Astrocyte (in vitro differentiated cells and primary cell): ENCODE measurements around the gene PILRA. TPM values are rescaled to one million over a fixed set of nuclear protein-coding genes. Genes with fewer than 3 reads are reported as not detected.
"Not testable (repeated sequence)": the region's sequence is repeated elsewhere in the genome, so short reads cannot be mapped to it uniquely, and the experiment has no call there.

ENCODE experiments used
- DNase-seq: peaks from one replicate; pipeline ENCODE4 v3.0.0-alpha.2; 2010; ENCODE audit warnings: low read depth
- FAIRE-seq: peaks from 2 replicates; lab custom pipeline; 2011; peaks lifted over from hg19 to GRCh38; lab: Jason Lieb, UNC
- H2AFZ ChIP-seq: 2 replicates; pipeline ENCODE4 v1.6.0; 2012; ENCODE audit warnings: low read depth, low read length, inconsistent platforms
- H3K27ac ChIP-seq: 2 replicates; pipeline ENCODE4 v1.5.1; 2011; ENCODE audit warnings: low read depth, low read length, inconsistent platforms
- H3K27me3 ChIP-seq: 2 replicates; pipeline ENCODE4 v1.6.0; 2011; ENCODE audit warnings: low read length, inconsistent platforms; ENCODE audit not compliant: insufficient read depth
- H3K36me3 ChIP-seq: 2 replicates; pipeline ENCODE4 v1.5.1; 2011; ENCODE audit warnings: low read length, inconsistent platforms; ENCODE audit not compliant: insufficient read depth
- H3K4me1 ChIP-seq: 2 replicates; pipeline ENCODE4 v1.5.1; 2011; ENCODE audit warnings: low read length, inconsistent platforms; ENCODE audit not compliant: insufficient read depth
- H3K4me2 ChIP-seq: 2 replicates; pipeline ENCODE4 v1.6.0; 2012; ENCODE audit warnings: low read length, inconsistent platforms
- H3K4me3 ChIP-seq: 2 replicates; pipeline ENCODE4 v1.5.1; 2011; ENCODE audit warnings: low read depth, mild to moderate bottlenecking, low read length, inconsistent platforms; ENCODE audit not compliant: insufficient read depth
- H3K79me2 ChIP-seq: 2 replicates; pipeline ENCODE4 v1.6.0; 2012; ENCODE audit warnings: mild to moderate bottlenecking, low read length, inconsistent platforms; ENCODE audit not compliant: insufficient read depth
- H3K9ac ChIP-seq: 2 replicates; pipeline ENCODE4 v1.6.0; 2012; ENCODE audit warnings: mild to moderate bottlenecking, low read length, inconsistent platforms
- H3K9me3 ChIP-seq: 2 replicates; pipeline ENCODE4 v1.5.1; 2012; ENCODE audit warnings: low read depth, mild to moderate bottlenecking, low read length, inconsistent platforms; ENCODE audit not compliant: insufficient read depth
- H4K20me1 ChIP-seq: 2 replicates; pipeline ENCODE4 v1.6.0; 2012; ENCODE audit warnings: low read length, inconsistent platforms; ENCODE audit not compliant: insufficient read depth
- H3K27ac Mint-ChIP-seq: one replicate; pipeline ENCODE4 v1.8.0; 2021; ENCODE audit warnings: mild to moderate bottlenecking, mixed read lengths; ENCODE audit not compliant: unreplicated experiment
- H3K27me3 Mint-ChIP-seq: one replicate; pipeline ENCODE4 v1.8.0; 2021; ENCODE audit warnings: low read depth, mixed read lengths; ENCODE audit not compliant: unreplicated experiment
- H3K36me3 Mint-ChIP-seq: one replicate; pipeline ENCODE4 v1.8.0; 2021; ENCODE audit warnings: low read depth, mixed read lengths; ENCODE audit not compliant: unreplicated experiment
- H3K4me1 Mint-ChIP-seq: one replicate; pipeline ENCODE4 v1.8.0; 2021; ENCODE audit warnings: low read depth, mixed read lengths; ENCODE audit not compliant: unreplicated experiment
- H3K4me3 Mint-ChIP-seq: one replicate; pipeline ENCODE4 v1.8.0; 2021; ENCODE audit warnings: mild to moderate bottlenecking, moderate library complexity, mixed read lengths; ENCODE audit not compliant: unreplicated experiment
- H3K9me3 Mint-ChIP-seq: one replicate; pipeline ENCODE4 v1.8.0; 2021; ENCODE audit warnings: mild to moderate bottlenecking, mixed read lengths; ENCODE audit not compliant: unreplicated experiment
- EZH2 ChIP-seq: IDR thresholded peaks from 2 replicates; pipeline ENCODE4 v1.6.1; 2012; ENCODE audit warnings: mild to moderate bottlenecking, low read length, inconsistent platforms; ENCODE audit not compliant: insufficient read depth
- total RNA-seq: library from RNA; stranded (reverse); gene quantifications from 2 replicates; pipeline ENCODE4 v1.2.1, GENCODE V29; 2021
- TF ChIP-seq, protein P1 (sequence below): IDR thresholded peaks from 2 replicates; pipeline ENCODE4 v1.5.1; 2011; ENCODE audit warnings: low read depth, mild to moderate bottlenecking, inconsistent platforms, low read length, moderate library complexity; ENCODE audit not compliant: insufficient read depth

Gene PILRA
- total RNA-seq, 1 donor from 2014 or later, result 2.3 TPM

DNA sequence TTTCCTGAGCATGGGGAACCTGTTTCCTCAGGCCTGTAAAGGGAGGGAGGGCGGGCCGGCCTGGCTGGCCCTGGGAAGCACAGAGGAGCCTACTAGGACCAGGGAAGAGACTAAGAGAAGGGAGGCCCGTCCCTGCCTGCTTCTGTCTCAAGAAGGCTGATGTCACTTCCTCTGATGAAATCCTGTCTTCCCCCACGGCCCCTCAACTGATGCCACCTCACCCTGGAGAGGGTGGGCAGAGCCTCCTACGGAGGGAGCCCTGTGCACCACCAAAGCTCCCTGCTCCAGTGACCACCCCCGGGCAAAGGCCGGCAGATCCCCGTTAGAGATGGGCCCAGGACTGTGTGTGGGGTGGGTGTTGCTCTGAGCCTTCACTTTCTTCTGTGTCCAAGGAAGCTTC is 1.0 kb upstream of the PILRA start:
- Histone ChIP-seq H3K4me2 (no peak overlapping the region), H3K9ac (no peak overlapping the region), H3K36me3 (no peaks in the 10 kb centered on the region), H3K27me3 (no peaks in the 10 kb centered on the region), H3K9me3 (no peaks in the 10 kb centered on the region), H2AFZ (no peak overlapping the region), H3K79me2 (no peaks in the 10 kb centered on the region), H3K4me1 (no peaks in the 10 kb centered on the region), H3K4me3 (no peak overlapping the region), H3K27ac (no peak overlapping the region), H4K20me1 (no peaks in the 10 kb centered on the region)
- H3K4me1 Mint-ChIP-seq, result no peaks in the 10 kb centered on the region
- no peaks in the 10 kb centered on the region for H3K9me3 Mint-ChIP-seq
- TF ChIP-seq EZH2, result no peak
- TF ChIP-seq, protein P1, sequence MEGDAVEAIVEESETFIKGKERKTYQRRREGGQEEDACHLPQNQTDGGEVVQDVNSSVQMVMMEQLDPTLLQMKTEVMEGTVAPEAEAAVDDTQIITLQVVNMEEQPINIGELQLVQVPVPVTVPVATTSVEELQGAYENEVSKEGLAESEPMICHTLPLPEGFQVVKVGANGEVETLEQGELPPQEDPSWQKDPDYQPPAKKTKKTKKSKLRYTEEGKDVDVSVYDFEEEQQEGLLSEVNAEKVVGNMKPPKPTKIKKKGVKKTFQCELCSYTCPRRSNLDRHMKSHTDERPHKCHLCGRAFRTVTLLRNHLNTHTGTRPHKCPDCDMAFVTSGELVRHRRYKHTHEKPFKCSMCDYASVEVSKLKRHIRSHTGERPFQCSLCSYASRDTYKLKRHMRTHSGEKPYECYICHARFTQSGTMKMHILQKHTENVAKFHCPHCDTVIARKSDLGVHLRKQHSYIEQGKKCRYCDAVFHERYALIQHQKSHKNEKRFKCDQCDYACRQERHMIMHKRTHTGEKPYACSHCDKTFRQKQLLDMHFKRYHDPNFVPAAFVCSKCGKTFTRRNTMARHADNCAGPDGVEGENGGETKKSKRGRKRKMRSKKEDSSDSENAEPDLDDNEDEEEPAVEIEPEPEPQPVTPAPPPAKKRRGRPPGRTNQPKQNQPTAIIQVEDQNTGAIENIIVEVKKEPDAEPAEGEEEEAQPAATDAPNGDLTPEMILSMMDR, result no peak
- peaks cover 10% of the 10 kb centered on the region for H3K27me3 Mint-ChIP-seq
- peaks cover 2% of the 10 kb centered on the region for H3K36me3 Mint-ChIP-seq
- H3K27ac Mint-ChIP-seq, result no peak overlapping the region
- H3K4me3 Mint-ChIP-seq, result no peak overlapping the region
- FAIRE-seq (no peak), DNase-seq (no peak)

DNA sequence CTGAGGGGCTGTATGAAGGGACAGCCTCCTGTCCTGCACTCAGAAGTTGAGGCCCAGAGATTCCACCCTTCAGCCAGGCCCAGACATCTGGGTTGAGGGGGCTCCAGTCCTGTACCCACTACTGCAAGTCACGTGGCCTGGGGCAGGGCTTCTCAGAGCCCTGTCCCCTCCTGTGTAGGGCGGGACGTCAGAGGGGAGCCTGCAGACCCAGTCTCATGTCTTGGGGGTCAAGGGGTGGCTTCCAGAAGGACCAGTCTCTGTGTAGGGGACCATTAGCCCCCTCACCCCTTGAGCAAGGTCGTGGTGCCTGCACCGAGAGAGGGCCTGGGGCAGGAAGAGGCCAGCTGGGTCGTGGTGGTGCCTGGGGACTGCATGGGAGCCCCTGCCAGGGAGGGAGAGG is 593 bp upstream of the PILRA start:
- H3K9ac ChIP-seq, result no peak overlapping the region
- H3K4me2 ChIP-seq, result no peak overlapping the region
- no peak overlapping the region for H3K4me3 ChIP-seq
- H3K27ac ChIP-seq, result no peak overlapping the region
- no peaks in the 10 kb centered on the region for H3K9me3 ChIP-seq
- no peak overlapping the region for H3K27ac Mint-ChIP-seq
- no peaks in the 10 kb centered on the region for H3K9me3 Mint-ChIP-seq
- H3K27me3 Mint-ChIP-seq, result peaks cover 10% of the 10 kb centered on the region
- H3K79me2 ChIP-seq, result no peaks in the 10 kb centered on the region
- H3K4me1 ChIP-seq, result no peaks in the 10 kb centered on the region
- no peaks in the 10 kb centered on the region for H3K36me3 ChIP-seq
- no peak overlapping the region for H3K4me3 Mint-ChIP-seq
- FAIRE-seq (no peak), DNase-seq (no peak)
- peaks cover 2% of the 10 kb centered on the region for H3K36me3 Mint-ChIP-seq
- no peaks in the 10 kb centered on the region for H3K27me3 ChIP-seq
- H3K4me1 Mint-ChIP-seq, result no peaks in the 10 kb centered on the region
- no peaks in the 10 kb centered on the region for H4K20me1 ChIP-seq
- no peak for TF ChIP-seq EZH2
- TF ChIP-seq, protein P1, result no peak
- no peak overlapping the region for H2AFZ ChIP-seq

DNA sequence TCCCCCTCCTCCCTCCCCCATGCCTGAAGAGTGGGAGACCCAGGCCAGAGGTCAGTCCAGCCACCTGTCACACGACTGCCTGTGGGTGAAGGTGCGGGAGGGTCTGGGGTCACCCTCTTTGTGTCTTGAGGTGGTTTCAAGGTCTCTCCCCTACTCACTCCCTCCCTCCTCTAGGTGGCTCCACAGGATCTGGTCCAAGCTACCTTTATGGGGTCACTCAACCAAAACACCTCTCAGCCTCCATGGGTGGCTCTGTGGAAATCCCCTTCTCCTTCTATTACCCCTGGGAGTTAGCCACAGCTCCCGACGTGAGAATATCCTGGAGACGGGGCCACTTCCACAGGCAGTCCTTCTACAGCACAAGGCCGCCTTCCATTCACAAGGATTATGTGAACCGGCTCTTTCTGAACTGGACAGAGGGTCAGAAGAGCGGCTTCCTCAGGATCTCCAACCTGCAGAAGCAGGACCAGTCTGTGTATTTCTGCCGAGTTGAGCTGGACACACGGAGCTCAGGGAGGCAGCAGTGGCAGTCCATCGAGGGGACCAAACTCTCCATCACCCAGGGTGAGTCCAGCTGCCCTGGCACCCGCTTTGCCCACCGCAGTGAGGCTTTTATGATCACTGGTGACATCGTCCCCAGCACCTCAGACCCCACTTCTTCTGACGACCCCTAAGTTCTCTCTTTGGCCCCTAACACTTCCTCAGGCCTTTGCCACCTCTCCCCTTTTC is 747 bp downstream of the PILRA start:
- H4K20me1 ChIP-seq, H3K79me2 ChIP-seq, H3K4me1 Mint-ChIP-seq: not testable (repeated sequence)

More for the DNA sequence above, 747 bp downstream of the PILRA start:
- H3K4me2 ChIP-seq, H3K4me3 Mint-ChIP-seq, H3K27ac Mint-ChIP-seq, H3K27ac ChIP-seq, FAIRE-seq, H3K4me1 ChIP-seq, H3K9me3 ChIP-seq, H3K9ac ChIP-seq, H3K36me3 Mint-ChIP-seq, H3K27me3 ChIP-seq, H3K9me3 Mint-ChIP-seq, H3K36me3 ChIP-seq, H2AFZ ChIP-seq, H3K4me3 ChIP-seq, DNase-seq: not testable (repeated sequence)
- H3K27me3 Mint-ChIP-seq, result peaks cover 10% of the 10 kb centered on the region
